ENCODE data around the gene GALNT10. TPM values are rescaled to one million over a fixed set of nuclear protein-coding genes. Genes with fewer than 3 reads are reported as not detected.

The GALNT10 gene
- total RNA-seq, 1 donor from 2014 or later, result 52.3 TPM

- Histone ChIP-seq H3K9me3 (no peaks in the 10 kb centered on the region), H3K27me3 (no peaks in the 10 kb centered on the region), H3K4me1 (peaks cover 0 to 3% of the 10 kb centered on the region in 2 donors), H3K27ac (no peak overlapping the region), H3K36me3 (no peaks in the 10 kb centered on the region), H3K4me3 (no peak overlapping the region)
- TF ChIP-seq CTCF (IDR thresholded peaks at IDR 0.05), result no peak
- DNase-seq (ENCODE audit: low spot score in 2 of 2), result no peak
- intact Hi-C loops (cut with DNase I), result no loop called here
Observed at GRCh38 chr5:154172785-154173184, 17.7 kb upstream of the GALNT10 start.

GRCh38 chr5:154174091-154174490 is 16.4 kb upstream of the GALNT10 start:
- H3K9me3 ChIP-seq, result no peaks in the 10 kb centered on the region
- H3K27ac ChIP-seq, result no peak overlapping the region
- no peak for DNase-seq (ENCODE audit: low spot score in 2 of 2)
- no peak overlapping the region for H3K4me3 ChIP-seq
- intact Hi-C loops (cut with DNase I), result no loop called here
- no peaks in the 10 kb centered on the region for H3K27me3 ChIP-seq
- no peak for TF ChIP-seq CTCF (IDR thresholded peaks at IDR 0.05)
- H3K4me1 ChIP-seq, result peaks cover 0 to 3% of the 10 kb centered on the region in 2 donors
- H3K36me3 ChIP-seq, result no peaks in the 10 kb centered on the region

- intact Hi-C loops (cut with DNase I), result no loop called here
- Histone ChIP-seq H3K36me3 (no peaks in the 10 kb centered on the region), H3K9me3 (no peaks in the 10 kb centered on the region), H3K4me3 (no peak overlapping the region), H3K27ac (peak overlapping the region in 1 of 2 donors; percentile 5), H3K27me3 (no peaks in the 10 kb centered on the region), H3K4me1 (peaks cover 0 to 3% of the 10 kb centered on the region in 2 donors)
- no peak for TF ChIP-seq CTCF (IDR thresholded peaks at IDR 0.05)
- DNase-seq (ENCODE audit: low spot score in 2 of 2), result no peak
Observed at GRCh38 chr5:154176181-154176580, 14.4 kb upstream of the GALNT10 start.

GRCh38 chr5:154178661-154179060 is 11.9 kb upstream of the GALNT10 start:
- Histone ChIP-seq H3K27me3 (no peaks in the 10 kb centered on the region), H3K9me3 (no peaks in the 10 kb centered on the region), H3K36me3 (no peaks in the 10 kb centered on the region), H3K27ac (no peak overlapping the region), H3K4me3 (no peak overlapping the region), H3K4me1 (peaks cover 0 to 3% of the 10 kb centered on the region in 2 donors)
- DNase-seq (ENCODE audit: low spot score in 2 of 2), result no peak
- no peak for TF ChIP-seq CTCF (IDR thresholded peaks at IDR 0.05)
- intact Hi-C loops (cut with DNase I), result no loop called here

- intact Hi-C loops (cut with DNase I), result loop anchor here (1.0 to 10.0 kb wide), 2 partner anchors 108 to 1645 kb away; no protein-coding TSS in a partner anchor
- no peak for DNase-seq (ENCODE audit: low spot score in 2 of 2)
- no peaks in the 10 kb centered on the region for H3K9me3 ChIP-seq
Observed at GRCh38 chr5:154179846-154180710, 10.5 kb upstream of the GALNT10 start.

More at GRCh38 chr5:154179846-154180710, 10.5 kb upstream of the GALNT10 start:
- Histone ChIP-seq H3K27me3 (no peaks in the 10 kb centered on the region), H3K4me3 (no peak overlapping the region), H3K36me3 (no peaks in the 10 kb centered on the region), H3K4me1 (peaks cover 0 to 3% of the 10 kb centered on the region in 2 donors), H3K27ac (no peak overlapping the region)
- peak; percentile 54 to 76 (median 75) for TF ChIP-seq CTCF (IDR thresholded peaks at IDR 0.05)
